KG1 (cell line): ENCODE measurements around the gene TMEM63B.
A peak's percentile ranks its signal among the peaks of the same experiment; 100 is the strongest.
"Not testable (repeated sequence)": the region's sequence is repeated elsewhere in the genome, so short reads cannot be mapped to it uniquely, and the experiment has no call there.

Experiments
- DNase-seq: peaks from one replicate; lab custom pipeline; 2025; lab: John Stamatoyannopoulos, UW

TMEM63B gene

GRCh38 chr6:44144536-44144935 lies 17.2 kb downstream of the TMEM63B start:
- DNase-seq: not testable (repeated sequence)

GRCh38 chr6:44145839-44146238 lies 18.5 kb downstream of the TMEM63B start:
- DNase-seq: no peak

- no peak for DNase-seq
Measured at GRCh38 chr6:44146685-44147084, 19.3 kb downstream of the TMEM63B start.

GRCh38 chr6:44147256-44147655 lies 19.9 kb downstream of the TMEM63B start:
- DNase-seq: no peak

- DNase-seq: no peak
Measured at GRCh38 chr6:44148306-44148705, 21.0 kb downstream of the TMEM63B start.

GRCh38 chr6:44149369-44150012 lies 22.1 kb downstream of the TMEM63B start:
- no peak for DNase-seq

GRCh38 chr6:44150317-44150917 lies 23.1 kb downstream of the TMEM63B start:
- DNase-seq: no peak

- peak; percentile 43 for DNase-seq
Measured at GRCh38 chr6:44151348-44152108, 24.2 kb downstream of the TMEM63B start.

GRCh38 chr6:44152109-44152461 lies 24.7 kb downstream of the TMEM63B start:
- DNase-seq: no peak

- no peak for DNase-seq
Measured at GRCh38 chr6:44152533-44152932, 25.2 kb downstream of the TMEM63B start.

GRCh38 chr6:44154067-44154466 lies 26.7 kb downstream of the TMEM63B start:
- DNase-seq: no peak

GRCh38 chr6:44156494-44157151 lies 29.3 kb downstream of the TMEM63B start:
- no peak for DNase-seq

- DNase-seq: no peak
Measured at GRCh38 chr6:44157152-44157521, 29.8 kb downstream of the TMEM63B start.

GRCh38 chr6:44158770-44159228 lies 31.4 kb downstream of the TMEM63B start, which contains the start of gene CAPN11:
TSS of gene CAPN11 (plus strand) at chr6:44158820. CDS start at chr6:44158849, 29 bp downstream.
- DNase-seq: no peak

- DNase-seq: no peak
Measured at GRCh38 chr6:44161997-44162338, 34.6 kb downstream of the TMEM63B start.

GRCh38 chr6:44162876-44163625 lies 35.7 kb downstream of the TMEM63B start:
- DNase-seq: no peak

GRCh38 chr6:44166116-44166515 lies 38.8 kb downstream of the TMEM63B start:
- DNase-seq: no peak

GRCh38 chr6:44166591-44167184 lies 39.3 kb downstream of the TMEM63B start:
- DNase-seq: no peak

GRCh38 chr6:44167567-44167966 lies 40.2 kb downstream of the TMEM63B start:
- no peak for DNase-seq

- no peak for DNase-seq
Measured at GRCh38 chr6:44169154-44169553, 41.8 kb downstream of the TMEM63B start.

- no peak for DNase-seq
Measured at GRCh38 chr6:44169886-44170570, 42.7 kb downstream of the TMEM63B start.
